IPS-NIHi7 (cell line): Measurements from ENCODE around the gene PRIMA1.
A peak's percentile ranks its signal among the peaks of the same experiment; 100 is the strongest.

Experiments used
- DNase-seq: peaks from one replicate; pipeline ENCODE4 v3.0.0; 2012; ENCODE audit warnings: mixed read lengths; ENCODE audit errors: extremely low spot score

Gene PRIMA1

GRCh38 chr14:93712838-93713724 is 75.2 kb downstream of the PRIMA1 start:
- DNase-seq, result no peak

DNA sequence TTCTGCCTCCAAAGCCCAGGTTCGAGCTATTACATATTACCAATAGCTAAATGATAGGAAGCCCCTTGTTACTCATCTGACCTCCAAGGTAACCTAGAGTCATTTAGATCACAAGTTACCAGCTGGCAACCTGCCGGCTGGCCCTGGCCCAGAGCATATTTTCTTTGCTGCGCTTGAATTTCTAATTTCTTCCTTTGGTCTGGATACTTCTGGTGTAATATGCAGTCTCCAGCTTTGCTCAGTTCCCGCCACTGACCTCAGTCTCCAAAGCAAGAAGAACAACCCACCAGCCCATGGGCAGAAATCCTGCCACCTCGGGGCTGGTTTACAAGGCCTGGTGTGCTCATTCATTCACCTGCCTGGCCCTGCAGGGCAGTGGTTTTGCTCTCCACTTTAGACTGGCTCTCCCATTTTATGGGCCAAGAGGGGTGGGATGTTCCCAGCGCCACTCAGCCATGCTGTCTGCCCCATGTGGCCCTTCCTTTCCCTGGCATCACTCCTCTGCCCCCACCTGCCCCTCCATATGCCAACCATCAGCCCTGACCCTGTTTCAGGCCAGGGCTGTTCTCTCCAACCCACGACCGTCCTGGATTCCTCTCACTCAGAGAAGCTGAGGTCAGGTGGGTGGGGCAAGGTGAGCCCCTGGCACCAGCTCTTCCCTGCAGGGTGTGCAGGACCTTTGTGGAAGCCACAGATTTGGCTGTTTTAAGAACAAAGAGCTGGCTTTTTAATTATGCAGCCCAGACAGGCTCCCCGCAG is 76.0 kb downstream of the PRIMA1 start:
- no peak for DNase-seq

GRCh38 chr14:93709249-93709648 is 79.0 kb downstream of the PRIMA1 start:
- DNase-seq, result no peak

DNA sequence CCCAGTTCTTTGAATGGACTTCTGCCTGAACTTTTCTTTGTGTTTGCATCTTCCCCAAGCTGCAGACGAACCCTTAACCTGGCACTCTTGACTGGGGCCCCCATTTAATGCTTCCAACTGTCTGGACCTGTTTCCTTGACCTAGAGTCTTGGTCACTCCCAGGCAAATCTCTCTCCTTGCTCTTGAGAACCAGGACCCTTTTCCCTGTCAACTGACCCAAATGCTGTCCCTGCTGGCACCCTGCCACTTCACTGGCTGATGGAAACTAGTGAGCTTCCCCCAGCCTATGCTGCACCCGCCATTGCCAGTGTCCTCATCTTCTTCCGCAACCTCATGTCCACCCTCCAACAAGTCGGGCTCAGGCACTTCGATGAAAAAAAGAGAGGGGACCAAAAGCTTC is 79.5 kb downstream of the PRIMA1 start:
- no peak for DNase-seq

DNA sequence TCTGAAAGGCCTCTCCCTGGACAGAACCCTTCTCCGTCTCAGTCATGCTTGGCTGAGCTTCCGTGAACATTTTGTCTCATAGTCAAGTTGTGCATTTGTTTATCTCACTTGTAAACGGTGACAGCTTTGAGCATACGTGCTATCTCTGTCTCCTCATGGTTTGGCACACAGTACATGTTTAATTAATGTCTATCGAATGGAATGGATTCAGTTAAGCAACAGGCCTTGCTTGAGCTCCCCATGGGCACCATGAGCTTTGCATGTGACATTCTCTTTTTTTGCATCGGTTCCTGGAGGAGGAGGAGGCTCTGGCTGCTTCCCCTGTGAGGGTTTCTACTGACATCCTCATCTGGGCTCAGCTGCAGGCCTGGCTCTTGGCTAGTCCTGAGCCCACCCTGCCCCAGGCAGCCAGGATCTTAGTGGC is 80.0 kb downstream of the PRIMA1 start:
- no peak for DNase-seq

DNA sequence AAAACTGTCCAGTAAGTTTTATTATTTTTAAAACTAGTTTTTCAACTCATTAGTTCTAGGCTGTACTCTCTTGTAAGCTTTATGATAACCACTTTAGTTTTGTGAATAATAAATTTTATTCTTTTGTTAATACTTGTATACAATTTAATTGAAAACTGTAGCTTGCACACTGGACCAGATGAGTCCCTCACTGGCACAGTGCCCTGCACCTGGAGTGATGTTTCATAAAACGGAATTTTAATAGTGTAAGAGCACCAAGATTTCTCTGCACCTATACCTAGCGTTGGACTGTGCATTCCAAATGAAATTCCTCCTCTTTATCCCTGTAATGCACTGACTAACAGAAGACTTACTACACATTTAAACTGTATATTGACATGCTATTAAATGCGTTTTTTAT is 80.8 kb downstream of the PRIMA1 start:
- DNase-seq, result no peak

DNA sequence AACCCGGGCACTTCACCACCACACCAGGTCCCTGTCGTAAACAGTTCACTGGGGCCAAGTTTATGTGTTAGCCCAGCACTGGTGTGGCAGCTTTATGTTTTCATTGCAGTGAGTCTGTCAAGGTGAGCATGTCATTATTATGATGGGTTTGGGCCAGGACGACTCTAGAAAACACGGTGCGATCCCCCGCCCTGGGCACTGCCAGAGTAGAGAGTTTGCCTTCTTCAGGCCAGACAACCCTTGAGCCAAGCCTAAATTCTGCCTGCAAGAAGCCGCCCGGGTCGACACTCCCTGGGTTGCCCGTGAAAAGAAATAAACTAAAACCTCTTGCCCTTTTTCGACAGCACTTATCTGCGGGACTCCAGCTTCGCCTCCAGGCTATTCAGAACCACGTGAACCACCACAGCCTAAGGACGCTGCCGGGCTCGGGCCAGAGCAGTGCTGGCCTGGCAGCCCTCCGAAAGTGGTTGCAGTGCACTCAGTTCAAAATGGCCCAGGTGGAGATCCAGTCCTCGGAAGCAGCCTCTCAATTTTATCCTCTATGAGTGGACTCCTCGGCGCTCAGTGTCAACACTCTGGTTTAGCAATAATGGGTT is 81.8 kb downstream of the PRIMA1 start:
- no peak for DNase-seq

DNA sequence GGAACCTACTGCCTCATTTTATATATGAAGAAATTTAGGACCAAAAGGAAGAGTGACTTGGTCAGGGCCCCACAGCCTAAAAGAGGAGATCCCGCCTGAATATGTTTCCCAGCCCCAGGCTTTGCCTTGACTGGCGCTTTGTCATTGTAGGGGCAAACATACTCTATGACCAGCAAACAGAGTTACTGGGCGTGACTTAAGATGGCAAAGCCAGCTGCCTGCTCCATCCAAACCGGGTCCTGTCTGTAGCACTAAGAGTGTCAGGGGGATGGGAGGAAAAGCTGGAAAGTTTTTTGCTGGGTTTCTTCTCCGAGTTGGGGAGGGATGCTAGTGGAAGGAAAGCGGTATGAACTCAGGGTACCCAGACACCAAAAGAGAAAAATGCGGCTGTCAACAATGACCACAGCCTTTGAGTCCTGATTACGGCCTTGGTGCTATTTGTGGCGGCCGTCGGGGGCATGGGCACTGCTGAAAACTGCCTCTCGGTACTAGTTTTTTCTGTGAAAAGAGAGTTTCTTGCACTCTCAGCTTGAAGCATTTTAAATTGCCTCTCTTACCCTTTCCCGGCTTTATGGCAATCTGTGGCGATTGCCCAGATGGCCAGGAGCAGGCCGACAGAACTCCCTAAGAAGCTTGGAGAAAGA is 82.7 kb downstream of the PRIMA1 start:
- no peak for DNase-seq

- no peak for DNase-seq
Observed at GRCh38 chr14:93703941-93704340, 84.3 kb downstream of the PRIMA1 start.

DNA sequence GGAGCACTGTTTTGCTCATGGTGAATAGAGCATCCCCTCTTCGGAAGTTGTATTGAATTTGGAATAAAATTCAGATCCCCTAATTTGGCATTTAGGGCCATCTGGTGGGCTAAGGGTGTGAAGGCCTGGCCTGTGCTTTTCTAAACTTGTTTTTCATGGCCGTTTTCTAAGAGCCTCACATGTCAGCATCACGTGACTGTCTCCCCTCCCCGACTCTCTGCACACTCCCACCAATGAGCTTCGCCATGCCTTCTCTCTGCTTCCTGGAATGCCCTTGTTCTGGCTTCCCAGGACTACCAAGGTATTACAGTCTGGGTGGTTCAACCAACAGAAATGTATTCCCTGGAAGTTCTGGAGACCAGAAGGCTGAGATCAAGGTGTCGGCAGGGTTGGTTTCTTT is 85.3 kb downstream of the PRIMA1 start:
- DNase-seq, result no peak

DNA sequence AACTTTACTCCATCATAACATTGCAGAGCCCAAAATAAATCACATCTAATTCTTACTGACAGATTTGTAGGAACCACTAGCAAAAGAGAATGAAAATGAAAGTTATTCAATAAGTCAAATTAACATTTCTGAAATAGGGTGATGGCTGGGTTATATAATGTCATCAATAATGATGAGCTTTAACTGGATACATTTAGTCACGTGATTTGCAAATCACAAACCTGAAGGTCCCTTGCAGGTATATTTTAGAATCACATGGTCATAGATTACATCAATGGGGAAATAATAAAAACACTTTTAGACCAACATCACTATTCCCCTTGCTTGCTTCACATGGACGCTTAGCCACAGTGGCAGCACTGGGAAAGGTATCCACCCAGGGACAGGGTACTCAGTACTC is 86.7 kb downstream of the PRIMA1 start:
- DNase-seq, result no peak

DNA sequence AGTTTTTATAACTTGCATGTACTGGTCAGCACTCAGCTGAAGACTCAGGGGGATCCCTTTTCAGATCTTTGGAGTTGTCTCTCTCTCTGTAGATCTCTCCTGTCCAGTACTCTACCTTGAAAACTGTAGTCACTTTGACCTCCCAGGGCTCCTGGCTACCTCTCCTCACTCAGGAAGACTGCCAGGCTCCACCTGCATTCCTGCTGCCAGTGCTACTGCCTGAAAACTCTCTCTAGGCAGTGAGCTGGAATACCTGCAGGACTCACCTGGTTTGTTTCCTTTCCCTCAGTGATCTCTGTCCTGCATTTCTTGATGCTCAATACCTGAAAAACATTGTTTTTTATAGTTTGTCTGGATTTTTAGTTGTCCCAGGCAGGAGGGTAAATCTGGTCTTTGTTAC is 87.4 kb downstream of the PRIMA1 start:
- no peak for DNase-seq

- peak; percentile 58 for DNase-seq
Observed at GRCh38 chr14:93693914-93694313, 94.4 kb downstream of the PRIMA1 start.

GRCh38 chr14:93691042-93691780 is 97.1 kb downstream of the PRIMA1 start:
- no peak for DNase-seq

DNA sequence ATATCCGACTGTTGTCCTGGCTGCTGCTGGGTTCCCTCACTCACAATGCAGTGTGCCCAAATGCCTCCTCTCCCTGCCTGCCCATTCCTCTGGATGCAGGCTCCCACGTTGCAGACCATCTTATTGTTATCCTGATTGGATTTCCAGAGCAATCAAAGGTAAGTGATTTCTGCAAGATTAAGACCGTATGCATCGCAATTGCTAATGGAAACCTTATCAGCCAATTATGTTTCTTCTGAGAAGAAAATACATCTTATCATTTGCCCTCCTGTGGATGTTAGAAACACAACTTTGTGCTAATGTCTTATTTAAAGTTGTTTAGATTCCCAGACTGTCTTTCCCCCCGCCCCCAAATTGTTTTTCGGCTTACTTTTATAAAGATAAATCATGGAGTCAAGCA is 98.1 kb downstream of the PRIMA1 start:
- no peak for DNase-seq

GRCh38 chr14:93688820-93689219 is 99.5 kb downstream of the PRIMA1 start:
- no peak for DNase-seq

- peak; percentile 77 for DNase-seq
Observed at GRCh38 chr14:93688239-93688666, 100.0 kb downstream of the PRIMA1 start.

- DNase-seq, result no peak
Observed at GRCh38 chr14:93686268-93686667, 102.0 kb downstream of the PRIMA1 start.

DNA sequence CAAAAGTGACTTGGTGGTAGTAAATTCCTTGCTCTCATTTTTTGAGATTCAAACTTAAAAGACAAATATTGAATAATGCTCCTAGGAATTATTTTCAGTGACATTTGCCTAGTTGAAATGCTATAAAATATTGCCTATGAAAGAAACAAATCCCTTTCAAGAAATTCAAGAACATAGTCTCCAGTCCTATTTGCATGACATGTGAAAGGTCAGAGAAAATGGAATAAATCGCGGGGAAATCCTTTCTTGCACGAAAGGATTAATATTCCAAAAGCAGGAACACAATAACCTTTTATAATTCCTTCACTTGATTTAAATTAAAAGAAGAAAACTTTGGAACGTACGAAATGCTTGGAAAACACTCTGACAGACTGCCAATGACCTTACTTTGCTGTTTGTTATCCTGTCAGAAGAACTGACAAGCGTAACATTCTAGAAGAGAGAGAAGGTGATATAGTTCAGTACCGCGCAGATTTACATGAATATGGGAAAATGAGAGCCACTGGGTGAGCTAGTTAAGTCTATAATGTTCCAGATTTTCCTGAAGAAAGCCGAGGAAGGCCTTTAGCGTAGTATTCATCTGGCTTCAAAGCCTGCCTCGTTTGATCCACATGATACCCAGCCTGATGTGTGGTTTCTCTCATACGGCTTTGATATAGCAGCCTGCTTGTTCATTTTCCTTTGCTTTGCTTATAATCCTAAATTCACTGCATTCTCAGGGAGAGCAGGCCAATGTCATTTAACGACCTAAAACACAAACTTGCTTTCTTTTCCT is 103.0 kb downstream of the PRIMA1 start:
- no peak for DNase-seq

GRCh38 chr14:93683226-93683625 is 105.1 kb downstream of the PRIMA1 start:
- peak; percentile 69 for DNase-seq

DNA sequence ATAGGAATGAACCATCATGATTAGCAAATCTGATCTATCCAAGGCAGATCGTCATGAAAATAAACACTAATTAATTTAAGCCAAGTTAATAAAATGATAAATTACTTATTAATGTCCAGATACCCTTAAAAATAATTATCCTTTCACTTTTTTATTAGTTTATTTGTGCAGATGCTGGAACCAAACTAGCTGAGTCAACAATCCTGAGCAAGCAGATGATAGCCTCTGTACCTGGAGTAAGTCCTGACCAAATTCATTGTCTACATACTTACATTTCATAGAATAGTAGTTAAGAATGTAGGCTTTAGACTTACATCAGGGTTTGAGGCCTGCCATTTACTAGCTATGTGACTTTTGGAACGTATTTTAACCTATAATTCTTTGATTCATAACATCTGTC is 105.8 kb downstream of the PRIMA1 start:
- no peak for DNase-seq
